22Rv1 (cell line): ENCODE results near the gene PROX1.

Source experiments
- CTCF ChIP-seq: fragments of 450-650 bp; IDR thresholded peaks from 2 replicates; pipeline ENCODE4 v1.5.1; 2017; ENCODE audit warnings: mild to moderate bottlenecking
- ZFX ChIP-seq: fragments of 450-650 bp; IDR thresholded peaks from 2 replicates; pipeline ENCODE4 v1.6.1; 2017; ENCODE audit warnings: antibody characterized with exemption, borderline replicate concordance

GRCh38 chr1:214019499-214019898 is 31.7 kb downstream of the PROX1 start:
- TF ChIP-seq CTCF (no peak), ZFX (no peak)
